LNCAP (cell line): ENCODE measurements around the gene PLCB4.

ENCODE experiments used
- CTCF ChIP-seq: fragments of 450-650 bp; IDR thresholded peaks from 2 replicates; pipeline ENCODE4 v1.5.1; 2017; ENCODE audit warnings: mild to moderate bottlenecking

PLCB4 gene

GRCh38 chr20:9215539-9215938 is 146.7 kb downstream of the PLCB4 start:
- TF ChIP-seq CTCF: peak; percentile 64

- no peak for TF ChIP-seq CTCF
Measured at GRCh38 chr20:9218531-9218961, 149.7 kb downstream of the PLCB4 start.

DNA sequence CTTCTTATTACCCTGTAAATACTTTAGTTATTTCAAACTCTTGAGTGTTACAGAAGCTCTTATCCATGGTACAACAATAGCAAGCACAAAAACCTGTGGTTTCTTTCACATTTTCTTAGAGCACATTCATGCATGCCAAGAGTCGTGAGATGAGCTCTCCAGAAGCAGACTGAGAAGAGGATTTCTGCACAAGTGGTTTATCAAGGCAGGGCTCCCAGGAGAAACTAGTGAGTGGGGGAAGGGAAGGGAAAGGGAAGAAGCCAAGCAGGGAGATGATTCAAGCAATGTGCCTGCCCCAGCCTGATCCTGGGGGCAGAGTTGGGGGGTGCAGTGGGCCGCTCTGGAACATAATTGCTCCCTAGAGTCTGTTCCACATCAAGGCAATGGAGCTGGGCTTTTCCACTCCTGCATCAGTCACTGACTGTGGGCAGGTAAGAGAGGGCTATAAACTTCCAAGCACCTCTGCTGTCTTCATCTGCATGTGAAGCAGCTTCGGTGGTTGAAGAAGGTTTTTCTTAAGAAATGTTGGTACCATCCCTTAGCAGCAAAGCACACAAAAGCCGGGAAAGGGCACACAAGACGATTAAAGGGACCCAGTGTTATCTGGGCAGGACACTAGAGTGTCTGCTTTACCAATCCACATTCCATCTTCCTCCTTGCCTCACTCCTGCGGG is 152.1 kb downstream of the PLCB4 start:
- TF ChIP-seq CTCF: no peak

GRCh38 chr20:9223296-9223695 is 154.4 kb downstream of the PLCB4 start:
- TF ChIP-seq CTCF: no peak

DNA sequence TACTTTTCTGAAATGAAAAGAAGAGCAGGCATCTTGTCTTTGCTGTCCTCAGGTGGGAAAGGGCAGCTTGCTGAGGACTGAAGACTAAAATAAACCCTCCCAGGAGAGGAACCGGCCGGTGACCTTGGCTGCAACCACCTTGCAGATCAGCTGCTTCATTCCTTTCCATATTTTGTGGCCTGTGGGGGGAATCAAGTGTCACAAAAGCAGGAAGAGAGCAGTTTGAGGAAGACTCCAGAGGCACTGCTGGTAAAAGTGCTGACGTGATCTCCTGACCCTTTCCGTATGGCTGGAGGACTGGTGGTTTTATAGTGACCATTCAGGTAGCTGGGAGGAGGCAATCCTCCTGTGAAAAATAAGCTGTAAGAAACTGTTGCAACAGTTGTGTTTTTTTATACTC is 157.0 kb downstream of the PLCB4 start:
- TF ChIP-seq CTCF: no peak

- TF ChIP-seq CTCF: no peak
Measured at GRCh38 chr20:9227896-9228615, 159.2 kb downstream of the PLCB4 start.

DNA sequence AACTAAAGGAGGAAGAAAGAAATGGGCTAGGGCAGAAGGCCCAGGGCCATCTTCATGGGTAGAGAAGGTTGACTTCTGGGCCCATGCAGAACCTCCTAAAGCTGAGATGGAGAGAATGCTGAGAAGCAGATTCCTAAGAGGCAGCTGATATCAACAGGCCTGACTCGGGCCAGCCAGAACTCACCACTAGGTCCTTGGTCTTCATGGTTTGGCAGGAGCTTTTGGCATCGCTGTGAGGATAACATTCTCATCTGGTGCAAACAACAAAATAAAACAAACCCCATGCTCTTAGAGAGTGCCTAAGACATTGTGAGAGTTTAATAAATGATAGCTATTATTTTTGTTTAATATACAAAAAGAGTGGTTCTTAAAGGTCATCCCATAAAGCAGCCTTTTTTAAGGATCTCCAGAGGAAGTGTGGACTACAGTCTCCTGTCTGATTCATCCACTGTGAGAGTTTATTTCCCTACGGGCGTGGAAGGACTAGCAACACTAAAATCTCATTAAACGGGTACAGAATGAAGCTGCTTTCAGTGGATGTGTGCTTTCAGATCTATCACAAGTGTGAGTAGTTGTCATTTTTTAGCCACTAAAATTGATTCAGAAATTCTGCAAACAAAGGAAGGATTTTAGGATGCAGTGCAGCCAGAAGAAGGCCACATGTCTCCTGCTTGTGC is 160.0 kb downstream of the PLCB4 start:
- no peak for TF ChIP-seq CTCF
